CD4-positive, alpha-beta T cell (primary cell): ENCODE measurements around the gene PURA. TPM values are rescaled to one million over a fixed set of nuclear protein-coding genes. Genes with fewer than 3 reads are reported as not detected.

Source experiments
- ATAC-seq: fragments of 200-7000 bp; cut with Tn5 transposase; one replicate; pipeline ENCODE4 v1.10.0; 2022; ENCODE audit warnings: mild to moderate bottlenecking; ENCODE audit not compliant: poor library complexity
- CTCF ChIA-PET: fragments of 350-600 bp; sonication (Branson Sonifier 250); formaldehyde crosslinking; loops from one replicate; lab custom pipeline; 2021; ENCODE audit warnings: antibody characterized with exemption, inconsistent platforms; lab: Charles Lee
- POLR2A ChIA-PET: fragments of 350-600 bp; sonication (Branson Sonifier 250); formaldehyde crosslinking; loops from one replicate; lab custom pipeline; 2021; ENCODE audit warnings: antibody characterized with exemption, inconsistent platforms; lab: Charles Lee
- DNase-seq, 14 experiments: peaks; one replicate each; pipeline ENCODE4 v3.0.0-alpha.2; 2013 to 2020; ENCODE audit warnings: mixed read lengths in 2 of 14
- H3K27ac ChIP-seq, 2 donors: one replicate each; pipeline versions ENCODE4 v1.5.1 to v1.7.0; 2013; ENCODE audit warnings: low read length in 2 of 2, low read depth in 1 of 2, mild to moderate bottlenecking in 1 of 2
- H3K27me3 ChIP-seq, 2 experiments: 1 replicate in 1 of 2; 2 replicates in 1 of 2; pipeline versions ENCODE4 v1.6.1 to v1.7.0; 2013; ENCODE audit warnings: low read length in 2 of 2, control low read depth in 1 of 2, mild to moderate bottlenecking in 1 of 2, moderate library complexity in 1 of 2; ENCODE audit not compliant: insufficient read depth in 2 of 2, control insufficient read depth in 1 of 2
- H3K36me3 ChIP-seq: one replicate; pipeline ENCODE4 v1.6.1; 2013; ENCODE audit warnings: low read length, control low read depth; ENCODE audit not compliant: insufficient read depth
- H3K4me1 ChIP-seq: one replicate; pipeline ENCODE4 v1.6.1; 2013; ENCODE audit warnings: low read length, control low read depth; ENCODE audit not compliant: insufficient read depth
- H3K4me3 ChIP-seq: one replicate; pipeline ENCODE4 v1.5.1; 2013; ENCODE audit warnings: mild to moderate bottlenecking, low read length, moderate library complexity
- H3K9me3 ChIP-seq, 2 experiments: 1 replicate in 1 of 2; 2 replicates in 1 of 2; pipeline versions ENCODE4 v1.6.1 to v1.7.0; 2013; ENCODE audit warnings: low read length in 2 of 2, mild to moderate bottlenecking in 2 of 2, control low read depth in 1 of 2, moderate library complexity in 1 of 2; ENCODE audit not compliant: control insufficient read depth in 1 of 2, insufficient read depth in 1 of 2
- H3K27ac Mint-ChIP-seq: one replicate; pipeline ENCODE4 v1.8.0; 2020; ENCODE audit warnings: mixed read lengths
- H3K27me3 Mint-ChIP-seq: one replicate; pipeline ENCODE4 v1.8.0; 2021; ENCODE audit warnings: mixed read lengths
- H3K36me3 Mint-ChIP-seq: one replicate; pipeline ENCODE4 v1.8.0; 2021; ENCODE audit warnings: low read depth, mixed read lengths
- H3K4me1 Mint-ChIP-seq: one replicate; pipeline ENCODE4 v1.8.0; 2021; ENCODE audit warnings: low read depth, mixed read lengths
- H3K4me3 Mint-ChIP-seq: one replicate; pipeline ENCODE4 v1.8.0; 2020; ENCODE audit warnings: mild to moderate bottlenecking, mixed read lengths
- H3K9me3 Mint-ChIP-seq: one replicate; pipeline ENCODE4 v1.8.0; 2020; ENCODE audit warnings: mixed read lengths
- intact Hi-C, 2 experiments: fragments of 100-400 bp; cut with DNase I in 1 of 2; cut with micrococcal nuclease in 1 of 2; formaldehyde crosslinking; loops; one replicate each; pipeline versions ENCODE4 v1.15.1 to v1.9.0; 2023 to 2025; cut with DNase I, micrococcal nuclease
- total RNA-seq, 174 experiments: library from RNA in 2 of 174; stranded (reverse) in 2 of 174; gene quantifications; one replicate each; pipeline ENCODE4 v1.2.3 and lab custom pipeline; 2021 to 2026
- TF ChIP-seq, protein P1 (sequence below): fragments of 200-600 bp; IDR thresholded peaks from one replicate; pipeline ENCODE4 v1.8.0; 2022; ENCODE audit warnings: antibody characterized with exemption, mild to moderate bottlenecking

PURA gene
- total RNA-seq, 2 experiments from 2014 or later: 7.0 to 7.9 TPM

DNA sequence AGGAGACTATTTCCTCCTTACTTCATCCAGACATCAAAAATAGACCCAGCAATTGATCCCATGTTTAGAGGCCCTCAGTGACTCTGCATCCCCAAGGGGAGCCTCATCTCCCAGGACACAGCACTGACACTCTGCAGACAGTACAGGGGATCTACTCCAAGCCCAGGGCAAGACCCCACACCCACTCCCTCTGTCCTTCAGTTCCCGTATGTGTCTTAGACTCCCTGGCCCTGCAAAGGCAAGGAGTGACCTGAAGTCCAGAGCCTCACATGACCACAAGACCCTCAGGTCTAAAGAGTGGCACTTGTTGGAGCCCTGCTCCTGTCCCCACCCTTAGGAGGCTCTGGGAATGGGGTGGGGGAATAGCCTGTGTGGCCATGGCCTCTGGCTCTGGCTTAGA lies 33.6 kb downstream of the PURA start:
- Histone ChIP-seq H3K4me1 (peaks cover 29% of the 10 kb centered on the region), H3K9me3 (no peaks in the 10 kb centered on the region), H3K36me3 (no peaks in the 10 kb centered on the region), H3K27me3 (peaks cover 12 to 18% of the 10 kb centered on the region in 2 experiments), H3K4me3 (no peak overlapping the region), H3K27ac (no peak overlapping the region)
- H3K36me3 Mint-ChIP-seq: no peaks in the 10 kb centered on the region
- DNase-seq: no peak
- ChIA-PET POLR2A (no interaction called here), CTCF (interaction anchor here (4.5 kb wide), 1 partner anchor 40 kb away, joined by 52 read pairs; no protein-coding TSS in a partner anchor)
- no peak overlapping the region for H3K27ac Mint-ChIP-seq
- peaks cover 21% of the 10 kb centered on the region for H3K4me1 Mint-ChIP-seq
- ATAC-seq: no peak
- H3K27me3 Mint-ChIP-seq: peaks cover 27% of the 10 kb centered on the region
- intact Hi-C loops: loop anchor here in 1 of 2 experiments (2.0 kb wide), 1 partner anchor 15 kb away; no protein-coding TSS in a partner anchor
- H3K9me3 Mint-ChIP-seq: no peaks in the 10 kb centered on the region
- TF ChIP-seq, protein P1, sequence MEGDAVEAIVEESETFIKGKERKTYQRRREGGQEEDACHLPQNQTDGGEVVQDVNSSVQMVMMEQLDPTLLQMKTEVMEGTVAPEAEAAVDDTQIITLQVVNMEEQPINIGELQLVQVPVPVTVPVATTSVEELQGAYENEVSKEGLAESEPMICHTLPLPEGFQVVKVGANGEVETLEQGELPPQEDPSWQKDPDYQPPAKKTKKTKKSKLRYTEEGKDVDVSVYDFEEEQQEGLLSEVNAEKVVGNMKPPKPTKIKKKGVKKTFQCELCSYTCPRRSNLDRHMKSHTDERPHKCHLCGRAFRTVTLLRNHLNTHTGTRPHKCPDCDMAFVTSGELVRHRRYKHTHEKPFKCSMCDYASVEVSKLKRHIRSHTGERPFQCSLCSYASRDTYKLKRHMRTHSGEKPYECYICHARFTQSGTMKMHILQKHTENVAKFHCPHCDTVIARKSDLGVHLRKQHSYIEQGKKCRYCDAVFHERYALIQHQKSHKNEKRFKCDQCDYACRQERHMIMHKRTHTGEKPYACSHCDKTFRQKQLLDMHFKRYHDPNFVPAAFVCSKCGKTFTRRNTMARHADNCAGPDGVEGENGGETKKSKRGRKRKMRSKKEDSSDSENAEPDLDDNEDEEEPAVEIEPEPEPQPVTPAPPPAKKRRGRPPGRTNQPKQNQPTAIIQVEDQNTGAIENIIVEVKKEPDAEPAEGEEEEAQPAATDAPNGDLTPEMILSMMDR: no peak
- no peak overlapping the region for H3K4me3 Mint-ChIP-seq

DNA sequence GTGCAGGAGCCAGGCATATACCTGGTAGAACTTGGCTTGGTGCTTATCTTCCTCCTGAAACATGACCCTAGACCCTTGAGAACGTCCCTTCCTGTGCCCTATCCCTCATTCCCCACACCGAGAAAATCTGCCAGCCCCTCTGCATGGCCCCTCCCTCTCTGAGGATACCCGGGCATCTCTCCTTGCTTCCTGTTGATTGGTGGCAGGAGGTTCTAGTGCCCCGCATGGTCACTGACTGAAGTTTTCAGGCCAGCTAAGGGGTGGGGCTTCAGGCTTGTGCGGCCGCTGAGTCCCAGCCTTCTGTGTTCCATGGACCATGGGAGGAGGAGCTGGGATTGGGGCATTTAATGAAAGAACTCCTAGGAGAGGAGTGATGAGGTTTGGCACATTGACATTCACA lies 34.6 kb downstream of the PURA start:
- TF ChIP-seq, protein P1: no peak
- no peaks in the 10 kb centered on the region for H3K36me3 Mint-ChIP-seq
- Histone ChIP-seq H3K9me3 (no peaks in the 10 kb centered on the region), H3K4me1 (peaks cover 29% of the 10 kb centered on the region), H3K4me3 (no peak overlapping the region), H3K27ac (no peak overlapping the region), H3K27me3 (peaks cover 12 to 18% of the 10 kb centered on the region in 2 experiments), H3K36me3 (no peaks in the 10 kb centered on the region)
- ATAC-seq: no peak
- ChIA-PET CTCF (no interaction called here), POLR2A (no interaction called here)
- peaks cover 21% of the 10 kb centered on the region for H3K4me1 Mint-ChIP-seq
- intact Hi-C loops: no loop called here
- no peak overlapping the region for H3K4me3 Mint-ChIP-seq
- H3K9me3 Mint-ChIP-seq: no peaks in the 10 kb centered on the region
- H3K27me3 Mint-ChIP-seq: peaks cover 27% of the 10 kb centered on the region
- DNase-seq: no peak
- no peak overlapping the region for H3K27ac Mint-ChIP-seq

DNA sequence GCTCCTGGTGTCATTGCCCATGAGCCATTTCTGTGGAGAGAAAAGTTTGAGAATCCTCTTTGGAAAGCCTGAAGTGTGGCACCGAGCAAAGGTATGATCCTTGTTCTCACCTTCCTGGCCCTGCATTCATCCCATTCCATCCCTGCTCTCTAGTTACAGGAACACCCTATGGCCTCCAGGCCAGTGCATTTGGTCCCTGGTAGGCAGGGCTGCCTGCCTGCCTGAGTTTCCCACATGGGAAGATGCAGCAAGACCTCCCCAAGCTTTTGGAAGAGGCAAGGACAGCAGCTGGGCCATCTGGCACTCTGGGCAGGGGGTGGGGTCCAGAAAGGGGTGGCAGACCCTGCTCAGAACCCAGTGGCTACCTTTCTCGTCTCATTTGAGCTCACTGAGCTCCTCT lies 36.3 kb downstream of the PURA start:
- no peak for ATAC-seq
- Histone ChIP-seq H3K27me3 (peaks cover 8 to 13% of the 10 kb centered on the region in 2 experiments), H3K9me3 (no peaks in the 10 kb centered on the region), H3K4me1 (peaks cover 14% of the 10 kb centered on the region), H3K27ac (no peak overlapping the region), H3K36me3 (no peaks in the 10 kb centered on the region), H3K4me3 (no peak overlapping the region)
- no peak for DNase-seq
- H3K27ac Mint-ChIP-seq: no peak overlapping the region
- peaks cover 9% of the 10 kb centered on the region for H3K4me1 Mint-ChIP-seq
- no peak overlapping the region for H3K4me3 Mint-ChIP-seq
- CTCF ChIA-PET: no interaction called here
- no peaks in the 10 kb centered on the region for H3K36me3 Mint-ChIP-seq
- TF ChIP-seq, protein P1: no peak
- H3K9me3 Mint-ChIP-seq: no peaks in the 10 kb centered on the region
- H3K27me3 Mint-ChIP-seq: peaks cover 15% of the 10 kb centered on the region
- intact Hi-C loops: no loop called here
- POLR2A ChIA-PET: no interaction called here
